ENCODE measurements around the gene CAMP. TPM values are rescaled to one million over a fixed set of nuclear protein-coding genes. Genes with fewer than 3 reads are reported as not detected.
A peak's percentile ranks its signal among the peaks of the same experiment; 100 is the strongest.

The CAMP gene
- total RNA-seq, 2 donors from 2014 or later = 2.4 TPM; not detected in 1

GRCh38 chr3:48185129-48185528 lies 38.2 kb upstream of the CAMP start:
- TF ChIP-seq POLR2AphosphoS5 (IDR thresholded peaks at IDR 0.05) (no peak), POLR2A (IDR thresholded peaks at IDR 0.05) (no peak), CTCF (IDR thresholded peaks at IDR 0.05) (no peak)
- peaks cover 3% of the 10 kb centered on the region for H3K4me1 ChIP-seq (replicated peaks)
- H3K27ac ChIP-seq = no peak overlapping the region
- H3K36me3 ChIP-seq = no peaks in the 10 kb centered on the region
- WGBS = 82% methylated on average over 4 of the region's 4 CpGs
- H3K27me3 ChIP-seq (replicated peaks; ENCODE audit: insufficient read depth) = no peaks in the 10 kb centered on the region
- no peak overlapping the region for H3K4me3 ChIP-seq
- intact Hi-C loops (cut with DNase I) = no loop called here
- no peak for DNase-seq (ENCODE audit: low spot score)
- H3K9me3 ChIP-seq = no peaks in the 10 kb centered on the region

GRCh38 chr3:48186631-48187300 lies 36.5 kb upstream of the CAMP start:
- peak overlapping the region in 1 of 2 donors; percentile 67 for H3K4me3 ChIP-seq
- DNase-seq (ENCODE audit: low spot score) = no peak
- WGBS = 24% methylated on average over 7 of the region's 7 CpGs
- H3K27me3 ChIP-seq (replicated peaks; ENCODE audit: insufficient read depth) = no peaks in the 10 kb centered on the region
- no peaks in the 10 kb centered on the region for H3K36me3 ChIP-seq
- intact Hi-C loops (cut with DNase I) = no loop called here
- H3K4me1 ChIP-seq (replicated peaks) = peaks cover 3% of the 10 kb centered on the region
- TF ChIP-seq POLR2AphosphoS5 (IDR thresholded peaks at IDR 0.05) = no peak
- no peak for TF ChIP-seq CTCF (IDR thresholded peaks at IDR 0.05)
- no peak for TF ChIP-seq POLR2A (IDR thresholded peaks at IDR 0.05)
- no peaks in the 10 kb centered on the region for H3K9me3 ChIP-seq
- H3K27ac ChIP-seq = no peak overlapping the region

- Histone ChIP-seq H3K27me3 (replicated peaks; ENCODE audit: insufficient read depth) (no peaks in the 10 kb centered on the region), H3K9me3 (no peaks in the 10 kb centered on the region), H3K4me1 (replicated peaks) (peaks cover 3% of the 10 kb centered on the region), H3K4me3 (peak overlapping the region; percentile 41 to 67), H3K36me3 (no peaks in the 10 kb centered on the region), H3K27ac (peak overlapping the region in 1 of 2 donors; percentile 55)
- DNase-seq (ENCODE audit: low spot score) = no peak
- intact Hi-C loops (cut with DNase I) = no loop called here
- TF ChIP-seq POLR2AphosphoS5 (IDR thresholded peaks at IDR 0.05) = no peak
- TF ChIP-seq CTCF (IDR thresholded peaks at IDR 0.05) = no peak
- TF ChIP-seq POLR2A (IDR thresholded peaks at IDR 0.05) = no peak
- 6% methylated on average over 8 of the region's 8 CpGs for WGBS
Measured at GRCh38 chr3:48187301-48187578, 36.1 kb upstream of the CAMP start.

GRCh38 chr3:48187579-48188265 lies 35.6 kb upstream of the CAMP start:
- DNase-seq (ENCODE audit: low spot score) = peak; percentile 10
- intact Hi-C loops (cut with DNase I) = no loop called here
- no peaks in the 10 kb centered on the region for H3K36me3 ChIP-seq
- peak overlapping the region in 1 of 2 donors; percentile 55 for H3K27ac ChIP-seq
- under 1% methylated on average over 64 of the region's 87 CpGs for WGBS
- peak overlapping the region; percentile 41 to 67 for H3K4me3 ChIP-seq
- TF ChIP-seq CTCF (IDR thresholded peaks at IDR 0.05) (no peak), POLR2AphosphoS5 (IDR thresholded peaks at IDR 0.05) (no peak), POLR2A (IDR thresholded peaks at IDR 0.05) (no peak)
- peaks cover 3% of the 10 kb centered on the region for H3K4me1 ChIP-seq (replicated peaks)
- H3K9me3 ChIP-seq = no peaks in the 10 kb centered on the region
- no peaks in the 10 kb centered on the region for H3K27me3 ChIP-seq (replicated peaks; ENCODE audit: insufficient read depth)
